DOHH2 (cell line): Measurements from ENCODE around the gene CRTAC1.

Experiments used
- H3F3A ChIP-seq: fragments of 200-600 bp; sonication (generic), shearing (Covaris generic); 2 replicates; pipeline ENCODE4 v1.6.0; 2016; ENCODE audit warnings: antibody characterized with exemption, mild to moderate bottlenecking; ENCODE audit not compliant: control insufficient read depth, insufficient read depth
- H3K27ac ChIP-seq: fragments of 200-600 bp; sonication (generic); 2 replicates; pipeline ENCODE4 v1.5.1; 2014; ENCODE audit warnings: low read depth, mild to moderate bottlenecking, low read length, moderate library complexity
- H3K27me3 ChIP-seq: fragments of 200-600 bp; sonication (generic); 2 replicates; pipeline ENCODE4 v1.6.1; 2014; ENCODE audit warnings: mild to moderate bottlenecking, low read length, mixed read lengths; ENCODE audit not compliant: control insufficient read depth
- H3K36me3 ChIP-seq: fragments of 200-600 bp; sonication (generic); 2 replicates; pipeline ENCODE4 v1.6.1; 2014; ENCODE audit warnings: mild to moderate bottlenecking, low read length, moderate library complexity, mixed read lengths; ENCODE audit not compliant: control insufficient read depth
- H3K4me1 ChIP-seq: fragments of 200-600 bp; sonication (generic); 2 replicates; pipeline ENCODE4 v1.6.1; 2014; ENCODE audit warnings: mild to moderate bottlenecking, low read length, mixed read lengths; ENCODE audit not compliant: control insufficient read depth
- H3K4me2 ChIP-seq: fragments of 200-600 bp; sonication (generic); 2 replicates; pipeline ENCODE4 v1.6.0; 2014; ENCODE audit warnings: mild to moderate bottlenecking, low read length, moderate library complexity
- H3K4me3 ChIP-seq: fragments of 200-600 bp; sonication (generic); 2 replicates; pipeline ENCODE4 v1.5.1; 2014; ENCODE audit warnings: mild to moderate bottlenecking, low read length, mixed read lengths
- H3K79me2 ChIP-seq: fragments of 200-600 bp; sonication (generic); 2 replicates; pipeline ENCODE4 v1.6.1; 2014; ENCODE audit warnings: mild to moderate bottlenecking, low read length, mixed read lengths; ENCODE audit not compliant: control insufficient read depth
- H3K9me2 ChIP-seq: fragments of 200-600 bp; sonication (generic); replicated peaks from 2 replicates; pipeline ENCODE4 v1.6.1; 2014; ENCODE audit warnings: mild to moderate bottlenecking, low read length, mixed read lengths; ENCODE audit not compliant: control insufficient read depth
- H3K9me3 ChIP-seq: fragments of 200-600 bp; sonication (generic); 2 replicates; pipeline ENCODE4 v1.6.1; 2014; ENCODE audit warnings: antibody characterized with exemption, low read length, mixed read lengths; ENCODE audit not compliant: control insufficient read depth, insufficient read depth
- H4K20me1 ChIP-seq: fragments of 200-600 bp; sonication (generic); 2 replicates; pipeline ENCODE4 v1.6.0; 2014; ENCODE audit warnings: low read depth, mild to moderate bottlenecking, antibody characterized with exemption, low read length, moderate library complexity; ENCODE audit not compliant: control insufficient read depth, insufficient read depth
- CTCF ChIP-seq: fragments of 200-600 bp; sonication (generic); IDR thresholded peaks from one replicate; pipeline ENCODE4 v1.5.1; 2014; ENCODE audit warnings: antibody characterized with exemption, mild to moderate bottlenecking, low read depth, low read length; ENCODE audit not compliant: poor library complexity, severe bottlenecking
- EZH2phosphoT487 ChIP-seq: fragments of 200-600 bp; sonication (generic); IDR thresholded peaks from 2 replicates; pipeline ENCODE4 v1.6.1; 2017; ENCODE audit warnings: borderline replicate concordance, mild to moderate bottlenecking, antibody characterized with exemption, low read length, moderate library complexity, mixed read lengths

CRTAC1 gene

GRCh38 chr10:98016772-98017475 lies 13.5 kb downstream of the CRTAC1 start:
- no peaks in the 10 kb centered on the region for H4K20me1 ChIP-seq
- H3K27ac ChIP-seq, result no peak overlapping the region
- H3K36me3 ChIP-seq, result no peaks in the 10 kb centered on the region
- no peak overlapping the region for H3K4me3 ChIP-seq
- H3K27me3 ChIP-seq, result peaks cover 31% of the 10 kb centered on the region
- no peaks in the 10 kb centered on the region for H3F3A ChIP-seq
- TF ChIP-seq EZH2phosphoT487, result no peak
- no peak for TF ChIP-seq CTCF
- H3K4me1 ChIP-seq, result no peaks in the 10 kb centered on the region
- no peaks in the 10 kb centered on the region for H3K79me2 ChIP-seq
- H3K9me3 ChIP-seq, result no peaks in the 10 kb centered on the region
- H3K9me2 ChIP-seq, result no peaks in the 10 kb centered on the region
- H3K4me2 ChIP-seq, result no peak overlapping the region

GRCh38 chr10:98013776-98014175 lies 16.6 kb downstream of the CRTAC1 start:
- Histone ChIP-seq H3K9me3 (no peaks in the 10 kb centered on the region), H3K4me2 (no peak overlapping the region), H3K4me3 (no peak overlapping the region), H3K36me3 (no peaks in the 10 kb centered on the region), H3K27ac (no peak overlapping the region), H3K4me1 (no peaks in the 10 kb centered on the region), H4K20me1 (no peaks in the 10 kb centered on the region), H3F3A (no peaks in the 10 kb centered on the region), H3K9me2 (no peaks in the 10 kb centered on the region), H3K79me2 (no peaks in the 10 kb centered on the region), H3K27me3 (peaks cover 31% of the 10 kb centered on the region)
- TF ChIP-seq CTCF, result no peak
- TF ChIP-seq EZH2phosphoT487, result no peak

- no peaks in the 10 kb centered on the region for H4K20me1 ChIP-seq
- no peaks in the 10 kb centered on the region for H3K9me3 ChIP-seq
- no peaks in the 10 kb centered on the region for H3K79me2 ChIP-seq
- H3K4me2 ChIP-seq, result no peak overlapping the region
- no peaks in the 10 kb centered on the region for H3F3A ChIP-seq
- no peak overlapping the region for H3K27ac ChIP-seq
- no peak overlapping the region for H3K4me3 ChIP-seq
- no peaks in the 10 kb centered on the region for H3K36me3 ChIP-seq
- H3K4me1 ChIP-seq, result no peaks in the 10 kb centered on the region
- H3K9me2 ChIP-seq, result no peaks in the 10 kb centered on the region
- H3K27me3 ChIP-seq, result peaks cover 29% of the 10 kb centered on the region
- TF ChIP-seq CTCF (no peak), EZH2phosphoT487 (no peak)
These were observed 17.3 kb downstream of the CRTAC1 start for GRCh38 chr10:98013122-98013521.
